HG03064 (cell line): ENCODE measurements around the gene PPM1M.

Experiments used
- ATAC-seq: cut with Tn5 transposase; IDR thresholded peaks from one replicate; pipeline ENCODE4 v1.9.1; 2021; ENCODE audit warnings: low read depth; ENCODE audit not compliant: unreplicated experiment

PPM1M gene

GRCh38 chr3:52229656-52230055, 15.9 kb upstream of the PPM1M start:
- ATAC-seq: no peak

GRCh38 chr3:52230461-52230860, 15.1 kb upstream of the PPM1M start:
- no peak for ATAC-seq

- ATAC-seq: no peak
These were observed 14.6 kb upstream of the PPM1M start for GRCh38 chr3:52230889-52231499.

GRCh38 chr3:52231502-52232278, 13.9 kb upstream of the PPM1M start:
- ATAC-seq: no peak

GRCh38 chr3:52232279-52233107, 13.1 kb upstream of the PPM1M start:
- no peak for ATAC-seq

GRCh38 chr3:52233108-52233591, 12.4 kb upstream of the PPM1M start:
- no peak for ATAC-seq

GRCh38 chr3:52233968-52234367, 11.6 kb upstream of the PPM1M start:
- ATAC-seq: no peak

GRCh38 chr3:52234516-52235447, 10.8 kb upstream of the PPM1M start:
- no peak for ATAC-seq

GRCh38 chr3:52236424-52236886, 9.1 kb upstream of the PPM1M start:
- ATAC-seq: no peak

GRCh38 chr3:52237006-52237656, 8.4 kb upstream of the PPM1M start:
- no peak for ATAC-seq

- no peak for ATAC-seq
These were observed 7.8 kb upstream of the PPM1M start for GRCh38 chr3:52237657-52238172.

- ATAC-seq: peak; percentile 12
These were observed 7.3 kb upstream of the PPM1M start for GRCh38 chr3:52238193-52238760.

GRCh38 chr3:52238761-52239701, 6.5 kb upstream of the PPM1M start, which contains the start of gene TWF2:
TSS of gene TWF2 (minus strand) at chr3:52239158. CDS start at chr3:52239016, 142 bp downstream.
- peak; percentile 54 for ATAC-seq

GRCh38 chr3:52240059-52240885, 5.3 kb upstream of the PPM1M start:
- no peak for ATAC-seq

- no peak for ATAC-seq
These were observed 4.6 kb upstream of the PPM1M start for GRCh38 chr3:52240886-52241370.

GRCh38 chr3:52242039-52242438, 3.5 kb upstream of the PPM1M start:
- no peak for ATAC-seq
